ENCODE data around the gene TCN1. TPM values are rescaled to one million over a fixed set of nuclear protein-coding genes. Genes with fewer than 3 reads are reported as not detected.
A peak's percentile ranks its signal among the peaks of the same experiment; 100 is the strongest.

TCN1 gene
- total and polyA plus RNA-seq, 9 of the 15 experiments (the other 6 are each of a cell fraction or from before 2014, with no cell fraction given), result 0.63 to 25.9 (median 8.0) TPM

GRCh38 chr11:59810189-59810910, 55.9 kb downstream of the TCN1 start, which contains the start of gene MRPL16 (continued):
- TF ChIP-seq, protein P1, sequence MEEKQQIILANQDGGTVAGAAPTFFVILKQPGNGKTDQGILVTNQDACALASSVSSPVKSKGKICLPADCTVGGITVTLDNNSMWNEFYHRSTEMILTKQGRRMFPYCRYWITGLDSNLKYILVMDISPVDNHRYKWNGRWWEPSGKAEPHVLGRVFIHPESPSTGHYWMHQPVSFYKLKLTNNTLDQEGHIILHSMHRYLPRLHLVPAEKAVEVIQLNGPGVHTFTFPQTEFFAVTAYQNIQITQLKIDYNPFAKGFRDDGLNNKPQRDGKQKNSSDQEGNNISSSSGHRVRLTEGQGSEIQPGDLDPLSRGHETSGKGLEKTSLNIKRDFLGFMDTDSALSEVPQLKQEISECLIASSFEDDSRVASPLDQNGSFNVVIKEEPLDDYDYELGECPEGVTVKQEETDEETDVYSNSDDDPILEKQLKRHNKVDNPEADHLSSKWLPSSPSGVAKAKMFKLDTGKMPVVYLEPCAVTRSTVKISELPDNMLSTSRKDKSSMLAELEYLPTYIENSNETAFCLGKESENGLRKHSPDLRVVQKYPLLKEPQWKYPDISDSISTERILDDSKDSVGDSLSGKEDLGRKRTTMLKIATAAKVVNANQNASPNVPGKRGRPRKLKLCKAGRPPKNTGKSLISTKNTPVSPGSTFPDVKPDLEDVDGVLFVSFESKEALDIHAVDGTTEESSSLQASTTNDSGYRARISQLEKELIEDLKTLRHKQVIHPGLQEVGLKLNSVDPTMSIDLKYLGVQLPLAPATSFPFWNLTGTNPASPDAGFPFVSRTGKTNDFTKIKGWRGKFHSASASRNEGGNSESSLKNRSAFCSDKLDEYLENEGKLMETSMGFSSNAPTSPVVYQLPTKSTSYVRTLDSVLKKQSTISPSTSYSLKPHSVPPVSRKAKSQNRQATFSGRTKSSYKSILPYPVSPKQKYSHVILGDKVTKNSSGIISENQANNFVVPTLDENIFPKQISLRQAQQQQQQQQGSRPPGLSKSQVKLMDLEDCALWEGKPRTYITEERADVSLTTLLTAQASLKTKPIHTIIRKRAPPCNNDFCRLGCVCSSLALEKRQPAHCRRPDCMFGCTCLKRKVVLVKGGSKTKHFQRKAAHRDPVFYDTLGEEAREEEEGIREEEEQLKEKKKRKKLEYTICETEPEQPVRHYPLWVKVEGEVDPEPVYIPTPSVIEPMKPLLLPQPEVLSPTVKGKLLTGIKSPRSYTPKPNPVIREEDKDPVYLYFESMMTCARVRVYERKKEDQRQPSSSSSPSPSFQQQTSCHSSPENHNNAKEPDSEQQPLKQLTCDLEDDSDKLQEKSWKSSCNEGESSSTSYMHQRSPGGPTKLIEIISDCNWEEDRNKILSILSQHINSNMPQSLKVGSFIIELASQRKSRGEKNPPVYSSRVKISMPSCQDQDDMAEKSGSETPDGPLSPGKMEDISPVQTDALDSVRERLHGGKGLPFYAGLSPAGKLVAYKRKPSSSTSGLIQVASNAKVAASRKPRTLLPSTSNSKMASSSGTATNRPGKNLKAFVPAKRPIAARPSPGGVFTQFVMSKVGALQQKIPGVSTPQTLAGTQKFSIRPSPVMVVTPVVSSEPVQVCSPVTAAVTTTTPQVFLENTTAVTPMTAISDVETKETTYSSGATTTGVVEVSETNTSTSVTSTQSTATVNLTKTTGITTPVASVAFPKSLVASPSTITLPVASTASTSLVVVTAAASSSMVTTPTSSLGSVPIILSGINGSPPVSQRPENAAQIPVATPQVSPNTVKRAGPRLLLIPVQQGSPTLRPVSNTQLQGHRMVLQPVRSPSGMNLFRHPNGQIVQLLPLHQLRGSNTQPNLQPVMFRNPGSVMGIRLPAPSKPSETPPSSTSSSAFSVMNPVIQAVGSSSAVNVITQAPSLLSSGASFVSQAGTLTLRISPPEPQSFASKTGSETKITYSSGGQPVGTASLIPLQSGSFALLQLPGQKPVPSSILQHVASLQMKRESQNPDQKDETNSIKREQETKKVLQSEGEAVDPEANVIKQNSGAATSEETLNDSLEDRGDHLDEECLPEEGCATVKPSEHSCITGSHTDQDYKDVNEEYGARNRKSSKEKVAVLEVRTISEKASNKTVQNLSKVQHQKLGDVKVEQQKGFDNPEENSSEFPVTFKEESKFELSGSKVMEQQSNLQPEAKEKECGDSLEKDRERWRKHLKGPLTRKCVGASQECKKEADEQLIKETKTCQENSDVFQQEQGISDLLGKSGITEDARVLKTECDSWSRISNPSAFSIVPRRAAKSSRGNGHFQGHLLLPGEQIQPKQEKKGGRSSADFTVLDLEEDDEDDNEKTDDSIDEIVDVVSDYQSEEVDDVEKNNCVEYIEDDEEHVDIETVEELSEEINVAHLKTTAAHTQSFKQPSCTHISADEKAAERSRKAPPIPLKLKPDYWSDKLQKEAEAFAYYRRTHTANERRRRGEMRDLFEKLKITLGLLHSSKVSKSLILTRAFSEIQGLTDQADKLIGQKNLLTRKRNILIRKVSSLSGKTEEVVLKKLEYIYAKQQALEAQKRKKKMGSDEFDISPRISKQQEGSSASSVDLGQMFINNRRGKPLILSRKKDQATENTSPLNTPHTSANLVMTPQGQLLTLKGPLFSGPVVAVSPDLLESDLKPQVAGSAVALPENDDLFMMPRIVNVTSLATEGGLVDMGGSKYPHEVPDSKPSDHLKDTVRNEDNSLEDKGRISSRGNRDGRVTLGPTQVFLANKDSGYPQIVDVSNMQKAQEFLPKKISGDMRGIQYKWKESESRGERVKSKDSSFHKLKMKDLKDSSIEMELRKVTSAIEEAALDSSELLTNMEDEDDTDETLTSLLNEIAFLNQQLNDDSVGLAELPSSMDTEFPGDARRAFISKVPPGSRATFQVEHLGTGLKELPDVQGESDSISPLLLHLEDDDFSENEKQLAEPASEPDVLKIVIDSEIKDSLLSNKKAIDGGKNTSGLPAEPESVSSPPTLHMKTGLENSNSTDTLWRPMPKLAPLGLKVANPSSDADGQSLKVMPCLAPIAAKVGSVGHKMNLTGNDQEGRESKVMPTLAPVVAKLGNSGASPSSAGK (IDR thresholded peaks at IDR 0.05), result peak; percentile 69
- TF ChIP-seq CC2D1A (IDR thresholded peaks at IDR 0.05) (peak; percentile 56; the same call in 1 of the 2 replicates), ATF6 (CRISPR knock-in tag; IDR thresholded peaks at IDR 0.05) (0 out of 2 replicates have a peak, but pooled peaks have one; percentile 34), POLR2B (IDR thresholded peaks at IDR 0.05; ENCODE audit: low read depth, partially characterized antibody) (peak; percentile 81), TAF9B (IDR thresholded peaks at IDR 0.05; ENCODE audit: partially characterized antibody) (peak; percentile 93), SMAD4 (CRISPR knock-in tag; conservative IDR thresholded peaks at IDR 0.05) (peak; percentile 71; the same call in 1 of the 2 replicates), ATF1 (CRISPR knock-in tag; IDR thresholded peaks at IDR 0.05) (no peak), ATF1 (tag; IDR thresholded peaks at IDR 0.05) (peak; percentile 88)

Data from K562 (cell line).